ENCODE measurements around the gene ARSJ. TPM values are rescaled to one million over a fixed set of nuclear protein-coding genes. Genes with fewer than 3 reads are reported as not detected.

ARSJ gene
- polyA plus RNA-seq, 12 donors = 4.2 to 11.9 (median 6.4) TPM; not detected in 1

DNA sequence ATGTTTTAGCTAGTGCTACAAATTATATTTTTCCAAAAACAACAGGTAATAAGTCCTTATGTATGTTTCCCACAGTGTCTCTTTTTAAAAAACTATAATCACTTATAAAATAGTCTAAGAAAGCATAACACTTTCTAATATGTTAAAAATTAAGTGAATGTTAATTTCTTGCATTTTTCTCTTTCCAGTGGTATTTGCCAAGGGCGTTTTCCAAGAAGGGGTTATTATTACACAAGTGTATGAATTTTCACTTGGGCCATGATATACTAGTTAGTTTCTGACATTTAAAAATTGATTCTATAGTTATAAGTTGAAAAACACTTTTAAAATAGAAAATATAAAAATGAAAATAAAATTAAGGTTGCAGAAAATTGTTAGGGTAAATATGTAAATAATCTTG, 74.6 kb downstream of the ARSJ start:
- no peak for DNase-seq

DNA sequence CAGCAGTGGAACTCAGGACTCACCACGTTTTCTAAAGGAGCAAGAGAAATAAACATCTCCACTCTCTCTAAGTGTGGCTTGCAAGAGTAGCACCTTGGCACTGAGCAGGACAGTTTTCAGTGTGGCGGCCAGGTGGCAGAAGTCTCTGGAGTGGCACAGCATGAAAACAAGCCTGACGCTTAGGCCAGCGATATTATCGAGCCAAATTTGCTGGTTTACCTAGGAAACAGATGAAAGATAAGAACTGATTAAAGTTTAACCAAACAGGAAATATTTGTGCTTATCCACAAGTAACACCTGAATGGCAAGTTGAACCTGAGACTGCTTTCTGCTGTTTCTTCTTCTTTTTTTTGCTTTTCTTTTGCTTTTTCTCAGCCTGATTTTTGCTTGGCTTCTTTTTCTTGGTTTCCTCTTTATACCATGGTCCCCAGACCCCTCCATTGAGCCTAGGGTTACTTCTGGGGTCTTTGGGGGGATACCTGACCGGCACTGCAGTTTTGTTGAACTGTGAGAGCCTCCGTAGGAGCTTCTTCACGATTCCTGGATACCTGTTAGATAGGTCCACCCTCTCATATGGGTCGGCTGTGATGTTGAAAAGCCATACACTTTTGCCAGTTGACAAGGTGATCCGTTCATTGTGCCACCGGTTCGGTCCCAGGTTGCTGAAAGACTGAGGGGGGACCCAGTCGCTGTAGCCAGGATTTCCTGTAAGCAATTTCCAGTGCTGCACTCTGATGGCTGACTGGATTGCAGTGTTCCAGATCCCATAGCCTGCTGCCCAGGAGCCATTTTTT, 77.3 kb downstream of the ARSJ start:
- DNase-seq = no peak

DNA sequence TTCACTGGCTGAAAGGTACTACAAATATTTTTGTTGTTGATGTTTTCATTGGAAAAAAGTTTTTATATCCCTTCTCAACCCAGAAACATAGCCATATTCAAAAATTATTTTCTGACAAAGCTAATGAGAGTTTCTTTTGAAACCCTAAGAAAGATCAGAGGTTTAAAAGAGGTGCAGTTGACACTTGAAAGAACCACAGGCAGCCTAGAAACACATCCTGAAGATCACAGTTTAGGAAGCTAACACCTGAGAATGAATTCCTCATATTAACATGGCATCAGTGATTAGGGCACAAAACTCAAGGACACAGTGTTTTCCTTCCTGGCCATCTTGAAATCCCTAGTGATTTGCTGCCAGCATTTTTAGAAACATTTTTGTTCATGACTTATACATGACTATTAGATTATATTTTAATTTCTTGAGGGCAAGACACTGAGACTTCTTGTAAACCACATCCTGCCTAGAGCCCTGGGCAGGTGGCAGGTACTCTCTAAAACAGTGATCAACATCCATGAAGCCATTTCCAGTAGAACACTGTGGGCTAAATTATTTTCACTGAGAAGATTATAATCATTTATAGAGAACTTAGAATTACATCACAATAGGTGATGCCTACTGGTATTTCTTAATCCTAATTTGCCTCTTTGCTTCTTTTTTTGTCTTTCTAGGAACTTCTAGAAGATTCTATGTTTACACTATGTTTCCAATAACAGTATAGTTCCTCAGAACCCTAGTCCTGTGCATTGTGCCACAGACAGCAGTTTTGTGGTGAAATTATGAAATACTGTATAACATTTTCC, 80.0 kb downstream of the ARSJ start:
- DNase-seq = no peak

DNA sequence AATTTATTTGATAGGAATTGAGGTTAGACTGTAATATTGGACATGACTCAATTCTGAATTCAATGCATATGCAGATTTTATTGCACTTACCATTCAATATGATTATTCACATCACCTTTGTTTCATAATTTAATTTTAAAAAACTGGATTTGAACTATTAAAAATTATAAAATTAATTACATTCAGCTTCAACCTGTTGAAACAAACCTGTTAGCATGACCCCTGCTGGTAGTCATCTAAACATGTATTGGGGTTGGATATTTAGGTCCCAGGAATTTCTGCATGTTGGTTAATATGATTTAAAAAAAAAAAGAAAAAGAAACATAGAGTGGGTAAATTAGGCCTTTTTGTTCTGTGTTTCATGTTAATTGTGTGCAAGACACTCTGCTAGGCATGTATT, 85.9 kb downstream of the ARSJ start:
- no peak for DNase-seq

DNA sequence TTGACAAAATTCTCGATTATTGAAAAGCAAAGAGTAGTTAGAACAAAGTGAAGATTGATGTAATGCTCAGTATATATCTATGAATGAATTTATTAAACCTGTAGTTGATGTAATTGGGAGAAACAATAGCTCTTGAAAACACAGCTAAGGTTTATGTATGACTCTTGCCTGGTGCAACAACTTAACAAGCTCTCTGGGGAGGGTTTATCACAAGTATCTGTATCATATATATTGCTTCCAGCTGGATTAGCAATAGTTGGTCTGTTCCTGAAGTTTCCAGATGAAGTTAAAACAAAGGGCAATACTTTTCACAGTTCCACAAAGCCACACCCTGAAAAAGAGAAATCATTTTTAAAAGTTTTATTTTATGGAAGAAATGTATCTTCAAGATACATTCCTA, 91.4 kb downstream of the ARSJ start:
- DNase-seq = no peak

DNA sequence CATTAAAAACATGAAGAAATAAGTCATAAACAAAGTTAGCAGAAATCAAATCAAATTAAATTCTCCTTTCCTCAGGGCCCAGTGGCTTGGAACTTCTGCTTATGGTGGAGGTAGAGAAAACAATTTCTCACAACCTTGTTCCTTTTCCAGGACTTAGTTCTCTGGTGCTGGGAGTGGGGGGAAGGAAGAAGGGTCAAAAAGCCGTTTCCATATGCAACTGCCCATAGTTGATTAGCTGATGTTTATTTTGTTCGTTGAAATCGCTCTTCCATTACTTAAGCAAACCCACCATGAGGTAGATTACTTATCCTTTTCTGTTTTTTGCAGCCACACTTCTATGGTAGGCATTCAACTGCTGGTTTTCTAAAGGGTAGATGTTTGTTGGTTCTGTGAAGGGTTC, 94.2 kb downstream of the ARSJ start:
- no peak for DNase-seq

DNA sequence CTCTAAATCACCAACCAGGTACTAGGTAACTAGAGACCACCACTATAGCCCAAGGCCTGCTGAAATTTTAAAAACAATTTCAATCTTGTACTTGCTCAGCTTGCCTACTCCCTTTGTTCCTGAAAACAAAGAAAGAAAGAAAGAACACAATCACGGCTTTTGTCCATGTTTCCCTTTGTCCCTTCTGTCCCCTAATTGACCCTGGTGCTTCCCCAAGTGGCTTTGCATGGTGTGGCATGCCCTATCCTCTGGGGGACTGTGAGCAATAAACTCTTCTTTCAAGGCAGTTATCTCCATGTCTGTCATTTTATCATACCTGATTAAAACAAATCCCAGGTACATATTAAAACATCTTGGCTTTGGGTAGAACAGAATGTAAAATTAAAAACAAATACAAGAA, 94.8 kb downstream of the ARSJ start:
- DNase-seq = no peak

DNA sequence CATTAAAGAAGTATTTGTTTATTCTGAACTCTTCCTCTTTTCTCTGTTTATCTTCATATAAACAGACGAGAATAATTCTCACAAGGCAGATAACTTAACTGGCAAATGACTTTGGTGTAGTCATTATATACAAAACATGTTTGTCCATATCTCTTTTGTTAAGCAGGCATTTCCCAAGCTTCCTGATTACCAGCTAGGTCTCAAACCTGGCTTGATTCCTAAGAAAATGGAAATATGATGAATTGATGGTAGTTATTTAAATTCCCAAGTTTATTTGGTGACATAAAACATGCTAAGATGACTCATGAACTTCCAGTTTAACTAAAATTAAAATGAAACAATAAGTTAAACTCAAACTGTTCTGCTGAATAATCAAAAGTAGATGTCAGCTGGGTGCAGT, 96.8 kb downstream of the ARSJ start:
- DNase-seq = no peak

DNA sequence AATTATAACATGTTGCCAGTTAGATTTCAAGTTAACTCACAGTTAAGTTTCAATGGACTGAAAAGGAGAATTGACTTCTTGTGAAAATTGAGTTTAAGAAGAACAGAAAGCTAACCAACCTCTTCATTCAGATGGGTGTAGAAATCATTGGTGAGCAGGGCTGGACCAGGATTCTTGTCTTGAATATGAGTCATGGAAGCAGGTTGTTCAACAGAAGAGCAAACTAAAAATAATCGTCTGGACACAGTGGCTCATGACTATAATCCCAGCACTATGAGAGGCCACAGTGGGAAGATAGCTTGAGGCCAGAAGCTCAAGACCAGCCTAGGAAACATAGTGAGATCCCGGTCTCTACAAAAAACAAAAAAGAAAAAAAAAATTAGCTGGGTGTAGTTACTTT, 98.2 kb downstream of the ARSJ start:
- DNase-seq = no peak

DNA sequence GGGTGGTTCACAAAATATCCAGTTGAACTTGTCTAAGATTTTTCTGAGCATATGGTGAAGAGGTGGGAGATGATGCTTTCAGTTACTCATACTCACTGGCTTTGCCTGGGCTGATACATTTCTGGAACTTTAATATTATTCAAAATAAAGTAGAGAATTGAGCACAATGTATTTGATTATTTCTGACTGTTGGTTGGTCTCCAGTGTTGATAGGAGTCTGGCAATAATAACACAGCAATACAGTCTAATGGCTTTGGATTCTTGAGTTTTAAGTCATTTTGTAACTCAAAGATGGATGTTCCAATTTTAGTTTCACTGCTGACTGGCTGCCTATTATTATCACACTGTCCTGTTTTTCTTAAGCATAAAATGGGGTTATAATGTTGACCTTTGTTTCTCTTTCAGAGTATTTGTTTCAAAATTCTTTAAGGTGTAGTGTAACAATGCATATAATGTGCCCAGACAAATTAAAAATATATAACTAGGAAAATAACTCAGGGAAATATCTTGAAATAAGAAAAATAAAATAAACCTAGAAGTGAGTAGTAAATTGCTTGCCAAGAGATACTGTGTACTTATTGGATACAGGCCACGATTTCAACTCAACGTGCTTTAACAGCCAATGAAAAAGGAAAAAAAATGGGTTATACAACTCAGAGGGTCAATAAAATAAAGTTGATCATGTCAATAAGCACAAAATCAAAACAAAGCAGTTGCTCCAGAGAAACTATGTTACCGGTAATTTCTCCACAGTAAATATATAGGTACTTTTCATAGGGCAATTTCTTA, 99.0 kb downstream of the ARSJ start:
- peak; percentile 31 for DNase-seq

DNA sequence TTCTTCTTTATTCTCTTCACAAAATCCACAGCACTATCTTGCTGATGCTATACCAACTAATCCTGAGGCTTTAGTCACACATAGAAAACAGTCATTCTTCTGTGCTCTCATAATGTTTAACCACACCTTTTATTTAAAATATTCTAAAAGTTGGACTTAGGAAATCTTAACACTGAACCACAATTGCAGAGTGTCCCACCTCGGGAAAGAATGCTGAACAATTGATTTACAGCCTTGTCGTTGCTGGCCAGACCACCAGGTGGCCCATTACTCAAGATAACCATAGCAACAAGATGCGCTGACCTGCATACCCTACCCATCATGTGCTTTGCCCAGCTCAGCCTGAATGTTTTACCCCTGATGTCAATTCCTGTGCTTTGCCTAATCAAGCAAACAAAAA, 100.8 kb downstream of the ARSJ start:
- DNase-seq = no peak

DNA sequence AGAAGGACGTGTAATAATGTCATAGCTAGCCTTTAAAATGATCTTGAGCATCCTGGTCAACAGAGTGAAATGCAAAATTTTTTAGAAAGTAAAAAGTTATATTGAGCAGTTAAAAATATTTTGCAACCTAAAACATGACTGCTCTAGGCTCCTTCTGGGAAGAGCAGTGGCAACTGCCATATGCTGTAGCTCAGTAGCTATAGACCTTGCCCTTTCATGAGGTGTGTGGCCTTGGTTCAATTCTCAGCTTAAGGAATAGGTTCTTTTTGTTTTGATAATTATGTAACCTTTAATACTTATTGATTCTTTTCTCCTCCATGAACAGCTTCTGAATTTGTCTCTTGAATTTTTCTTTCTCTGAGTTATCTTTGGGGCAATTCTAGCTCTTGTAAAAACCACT, 105.0 kb downstream of the ARSJ start:
- no peak for DNase-seq

DNA sequence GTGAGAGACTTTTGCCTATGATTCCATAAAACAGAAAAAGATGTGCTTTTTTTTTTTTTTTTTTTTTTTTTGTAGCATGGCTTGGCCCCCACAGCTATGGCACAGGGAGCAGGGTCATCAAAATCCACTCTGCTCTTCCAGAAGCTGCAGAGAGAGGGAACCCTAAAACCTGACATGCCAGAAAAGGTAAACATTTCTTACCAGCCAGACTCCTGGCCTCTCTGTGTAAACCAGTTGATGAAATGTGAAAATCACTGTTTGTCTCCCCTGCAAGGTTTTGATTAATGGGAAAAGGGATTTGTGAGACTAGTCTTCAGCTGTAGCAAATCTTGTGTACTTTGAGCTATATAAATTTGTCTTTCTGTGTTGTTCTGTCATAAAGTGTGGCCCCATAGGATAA, 105.9 kb downstream of the ARSJ start:
- no peak for DNase-seq

DNA sequence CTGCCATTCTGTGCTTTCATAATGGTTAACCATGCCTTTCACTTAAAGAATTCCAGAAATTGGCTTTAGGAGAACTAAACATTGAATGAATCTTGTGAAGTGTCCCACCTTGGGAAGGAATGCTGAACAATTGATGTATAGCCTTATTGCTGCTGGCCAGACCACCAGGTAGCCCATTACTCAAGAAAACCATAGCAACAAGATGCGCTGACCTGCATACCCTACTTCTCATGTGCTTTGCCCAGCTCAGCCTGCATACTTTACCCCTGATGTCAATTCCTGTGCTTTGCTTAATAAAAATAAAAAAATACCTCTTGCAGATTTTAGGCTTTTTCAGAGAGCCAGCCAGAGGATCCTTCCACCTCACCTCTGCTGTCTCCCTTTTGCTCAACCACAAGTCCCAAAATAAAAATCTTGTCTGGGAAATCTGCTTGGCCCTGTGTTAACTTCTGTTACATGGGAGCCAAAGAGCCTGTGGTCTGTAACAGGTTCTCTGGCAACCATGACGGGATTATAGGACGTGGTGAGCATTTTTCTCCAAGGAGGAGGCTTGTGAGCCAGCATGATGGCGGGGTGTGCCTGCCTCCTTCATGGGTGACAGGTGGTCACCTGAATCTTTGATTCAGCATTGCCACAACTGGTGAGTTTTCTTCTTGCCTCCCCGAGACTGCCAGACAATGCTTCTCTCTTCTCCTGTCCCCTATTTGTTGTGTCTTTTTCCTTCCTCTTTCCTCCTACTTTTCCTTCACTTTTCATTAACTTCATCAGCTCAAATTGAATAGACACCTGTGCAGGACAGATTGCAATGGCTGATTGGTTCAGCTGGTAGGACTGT, 106.8 kb downstream of the ARSJ start:
- no peak for DNase-seq

DNA sequence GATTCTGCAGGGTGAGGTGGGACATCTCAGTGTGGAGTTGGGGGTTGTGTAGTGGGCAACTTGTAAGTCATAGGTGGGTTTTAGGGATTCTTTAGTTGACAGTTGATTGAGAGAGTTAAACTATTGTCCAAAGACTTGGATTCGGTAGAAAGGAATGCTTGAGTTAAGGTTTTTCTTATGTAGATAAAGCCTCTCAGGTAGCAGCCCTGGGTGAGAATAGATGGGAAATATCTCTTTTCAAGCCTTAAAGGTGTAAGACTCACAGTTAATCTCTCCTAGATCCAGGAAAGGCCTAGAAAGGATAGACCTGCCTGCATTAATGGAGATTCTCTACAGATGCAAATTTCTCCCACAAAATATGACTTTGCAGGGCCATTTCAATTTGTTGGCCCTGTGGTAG, 108.4 kb downstream of the ARSJ start:
- no peak for DNase-seq

DNA sequence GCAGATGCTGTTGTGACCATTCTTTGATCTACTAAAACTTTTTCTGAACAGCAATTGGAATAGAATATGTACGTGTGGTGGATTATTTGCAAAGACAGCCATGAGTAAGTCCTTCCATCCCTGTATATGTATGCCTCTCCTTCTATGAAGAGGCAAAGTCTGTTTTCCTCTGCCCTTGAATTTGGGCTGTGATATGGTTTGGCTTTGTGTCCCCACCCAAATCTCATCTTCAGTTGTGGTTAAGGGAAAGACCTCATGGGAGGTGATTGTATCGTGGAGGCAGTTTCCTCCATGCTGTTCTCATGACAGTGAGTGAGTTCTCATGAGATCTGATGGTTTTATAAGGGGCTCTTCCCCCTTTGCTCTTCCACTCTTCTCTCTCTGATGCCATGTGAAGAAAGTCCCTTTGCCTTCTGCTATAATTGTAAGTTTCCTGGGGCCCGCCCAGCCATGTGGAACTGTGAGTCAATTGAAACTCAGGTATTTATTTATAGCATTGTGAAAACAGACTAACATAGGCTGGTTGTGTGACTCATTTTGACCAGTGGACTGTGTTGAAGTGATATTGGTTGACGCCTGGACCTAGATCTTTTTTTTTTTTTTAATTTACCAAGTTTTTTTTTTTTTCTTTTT, 109.6 kb downstream of the ARSJ start:
- no peak for DNase-seq

DNA sequence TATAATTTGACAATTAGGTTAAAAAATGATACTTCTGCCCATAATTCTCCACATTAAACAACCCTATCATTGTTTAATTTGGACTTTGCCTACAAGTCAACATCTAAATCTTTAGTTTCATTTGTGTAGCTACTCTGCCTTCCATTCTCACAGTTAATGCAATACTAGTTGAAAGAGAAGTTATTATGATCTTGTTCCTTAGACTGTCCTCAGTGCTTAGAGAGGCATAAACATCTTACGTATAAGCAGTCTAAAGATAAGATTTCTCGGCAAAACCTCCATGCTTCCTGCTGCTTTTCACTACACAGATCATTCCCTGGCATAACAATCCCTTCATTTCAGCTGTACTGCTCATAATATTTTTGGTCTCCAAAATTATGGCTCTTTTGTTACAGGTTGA, 112.8 kb downstream of the ARSJ start:
- no peak for DNase-seq

DNA sequence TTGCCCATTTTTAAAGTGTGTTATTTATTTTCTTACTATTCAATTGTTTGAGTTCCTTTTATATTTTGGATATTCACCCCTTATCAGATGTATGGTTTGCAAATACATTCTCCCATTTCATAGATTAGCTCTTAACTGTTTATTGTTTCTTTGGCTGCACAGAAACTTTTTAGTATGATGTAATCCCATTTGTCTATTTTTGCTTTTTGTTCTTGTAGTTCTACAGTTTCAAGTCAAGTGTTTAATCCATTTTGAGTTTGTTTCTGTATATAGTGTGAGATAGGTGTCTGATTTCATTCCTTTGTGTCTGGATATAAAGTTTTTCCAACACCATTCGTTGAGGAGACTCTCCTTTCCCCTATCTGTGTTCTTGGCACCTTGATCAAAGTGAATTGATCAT, 120.5 kb downstream of the ARSJ start:
- no peak for DNase-seq

DNA sequence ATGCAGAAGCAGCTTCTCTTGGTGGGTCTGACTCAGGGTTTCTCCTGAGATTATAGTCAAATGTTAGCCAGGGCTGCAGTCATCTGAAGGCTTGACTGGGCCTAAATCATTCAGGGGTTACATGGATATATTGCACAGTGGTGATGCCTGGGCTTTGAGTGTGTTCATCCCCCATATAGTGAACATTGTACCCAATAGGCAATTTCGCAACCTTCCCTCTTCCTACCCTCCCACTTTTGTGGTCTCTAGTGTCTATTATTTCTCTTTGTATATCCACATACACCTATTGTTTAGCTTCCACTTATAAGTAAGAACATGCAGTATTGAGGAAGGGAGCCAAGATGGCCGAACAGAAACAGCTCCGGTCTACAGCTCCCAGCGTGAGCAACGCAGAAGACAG, 127.6 kb downstream of the ARSJ start:
- no peak for DNase-seq
